ENCODE results near the gene PRR5L. TPM values are rescaled to one million over a fixed set of nuclear protein-coding genes. Genes with fewer than 3 reads are reported as not detected.

PRR5L gene
- total and polyA plus RNA-seq, 9 donors: 5.9 to 56.3 (median 22.1) TPM

GRCh38 chr11:36361472-36361871 is 65.4 kb downstream of the PRR5L start:
- H3K4me1 ChIP-seq (ENCODE audit: insufficient read depth): no peaks in the 10 kb centered on the region
- no peaks in the 10 kb centered on the region for H3K27me3 ChIP-seq
- WGBS, 3 donors: 24 to 39% (median 25%) methylated on average over 1 of the region's 1 CpG
- no peaks in the 10 kb centered on the region for H3K9me3 ChIP-seq
- no peak overlapping the region for H3K27ac ChIP-seq
- no peak overlapping the region for H3K4me3 ChIP-seq
- H3K36me3 ChIP-seq: no peaks in the 10 kb centered on the region
- no peak for TF ChIP-seq POLR2A (IDR thresholded peaks at IDR 0.05)
- TF ChIP-seq, protein P1, sequence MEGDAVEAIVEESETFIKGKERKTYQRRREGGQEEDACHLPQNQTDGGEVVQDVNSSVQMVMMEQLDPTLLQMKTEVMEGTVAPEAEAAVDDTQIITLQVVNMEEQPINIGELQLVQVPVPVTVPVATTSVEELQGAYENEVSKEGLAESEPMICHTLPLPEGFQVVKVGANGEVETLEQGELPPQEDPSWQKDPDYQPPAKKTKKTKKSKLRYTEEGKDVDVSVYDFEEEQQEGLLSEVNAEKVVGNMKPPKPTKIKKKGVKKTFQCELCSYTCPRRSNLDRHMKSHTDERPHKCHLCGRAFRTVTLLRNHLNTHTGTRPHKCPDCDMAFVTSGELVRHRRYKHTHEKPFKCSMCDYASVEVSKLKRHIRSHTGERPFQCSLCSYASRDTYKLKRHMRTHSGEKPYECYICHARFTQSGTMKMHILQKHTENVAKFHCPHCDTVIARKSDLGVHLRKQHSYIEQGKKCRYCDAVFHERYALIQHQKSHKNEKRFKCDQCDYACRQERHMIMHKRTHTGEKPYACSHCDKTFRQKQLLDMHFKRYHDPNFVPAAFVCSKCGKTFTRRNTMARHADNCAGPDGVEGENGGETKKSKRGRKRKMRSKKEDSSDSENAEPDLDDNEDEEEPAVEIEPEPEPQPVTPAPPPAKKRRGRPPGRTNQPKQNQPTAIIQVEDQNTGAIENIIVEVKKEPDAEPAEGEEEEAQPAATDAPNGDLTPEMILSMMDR (IDR thresholded peaks at IDR 0.05): no peak
- TF ChIP-seq EP300 (IDR thresholded peaks at IDR 0.05): no peak
- DNase-seq: no peak
- intact Hi-C loops (cut with DNase I): loop anchor here in 1 of 4 donors (5.0 kb wide), 1 partner anchor 174 kb away; no protein-coding TSS in a partner anchor

GRCh38 chr11:36361901-36362391 is 65.9 kb downstream of the PRR5L start:
- TF ChIP-seq EP300 (IDR thresholded peaks at IDR 0.05) (no peak), POLR2A (IDR thresholded peaks at IDR 0.05) (no peak)
- TF ChIP-seq, protein P1 (IDR thresholded peaks at IDR 0.05): no peak
- H3K4me3 ChIP-seq: no peak overlapping the region
- no peaks in the 10 kb centered on the region for H3K27me3 ChIP-seq
- no peaks in the 10 kb centered on the region for H3K4me1 ChIP-seq (ENCODE audit: insufficient read depth)
- WGBS, 3 donors: 19 to 21% (median 21%) methylated on average over 11 of the region's 11 CpGs
- H3K36me3 ChIP-seq: no peaks in the 10 kb centered on the region
- peak in 2 of 5 donors; percentile 32 to 43 for DNase-seq
- intact Hi-C loops (cut with DNase I): loop anchor here in 1 of 4 donors (5.0 kb wide), 1 partner anchor 175 kb away; no protein-coding TSS in a partner anchor
- H3K27ac ChIP-seq: no peak overlapping the region
- no peaks in the 10 kb centered on the region for H3K9me3 ChIP-seq

DNA sequence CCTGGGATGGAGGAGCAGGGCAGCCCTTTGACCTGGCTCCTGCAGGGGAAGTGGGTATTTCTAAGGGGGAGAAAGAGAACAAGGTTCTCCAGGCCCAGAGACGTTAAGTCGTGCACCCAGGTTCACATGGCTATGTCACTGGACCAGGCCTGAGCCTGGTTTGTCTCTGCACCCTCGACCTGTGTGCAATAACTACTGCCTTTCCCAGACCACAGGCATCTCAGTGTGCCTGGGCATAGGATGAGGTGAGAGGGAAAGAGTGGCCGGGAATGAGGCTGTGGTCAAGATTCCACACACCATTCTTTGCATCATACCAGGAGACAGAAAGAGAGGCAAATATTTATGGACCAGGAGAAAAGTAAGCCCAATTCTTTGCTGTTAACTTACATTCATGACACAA is 66.8 kb downstream of the PRR5L start:
- no peak for TF ChIP-seq POLR2A (IDR thresholded peaks at IDR 0.05)
- TF ChIP-seq EP300 (IDR thresholded peaks at IDR 0.05): no peak
- TF ChIP-seq, protein P1 (IDR thresholded peaks at IDR 0.05): no peak
- no peaks in the 10 kb centered on the region for H3K36me3 ChIP-seq
- no peak overlapping the region for H3K4me3 ChIP-seq
- no peaks in the 10 kb centered on the region for H3K9me3 ChIP-seq
- intact Hi-C loops (cut with DNase I): loop anchor here in 1 of 4 donors (5.0 kb wide), 1 partner anchor 176 kb away; no protein-coding TSS in a partner anchor
- peaks cover 3% of the 10 kb centered on the region for H3K4me1 ChIP-seq (ENCODE audit: insufficient read depth)
- no peaks in the 10 kb centered on the region for H3K27me3 ChIP-seq
- DNase-seq: no peak
- 66 to 81% (median 76%) methylated on average over 4 of the region's 4 CpGs for WGBS, 3 donors
- H3K27ac ChIP-seq: no peak overlapping the region

- Histone ChIP-seq H3K36me3 (no peaks in the 10 kb centered on the region), H3K4me1 (ENCODE audit: insufficient read depth) (peaks cover 4% of the 10 kb centered on the region), H3K27ac (no peak overlapping the region), H3K27me3 (no peaks in the 10 kb centered on the region), H3K9me3 (no peaks in the 10 kb centered on the region), H3K4me3 (no peak overlapping the region)
- TF ChIP-seq POLR2A (IDR thresholded peaks at IDR 0.05) (no peak), EP300 (IDR thresholded peaks at IDR 0.05) (no peak)
- TF ChIP-seq, protein P1 (IDR thresholded peaks at IDR 0.05): no peak
- 47 to 59% (median 58%) methylated on average over 5 of the region's 5 CpGs for WGBS, 3 donors
- intact Hi-C loops (cut with DNase I): loop anchor here in 1 of 4 donors (5.0 kb wide), 1 partner anchor 176 kb away; no protein-coding TSS in a partner anchor
- DNase-seq: no peak
Measured at GRCh38 chr11:36363361-36364268, 67.5 kb downstream of the PRR5L start.

Measured in ovary (tissue), 9 donors.